A549 (cell line): Measurements from ENCODE around the gene XCL1.

Source experiments
- CBX8 ChIP-seq: fragments of 200-600 bp; sonication (generic); IDR thresholded peaks from 2 replicates; pipeline ENCODE4 v1.6.1; 2016
- CEBPB ChIP-seq, 2 experiments: fragments of >200 bp in 1 of 2; sonication (Bioruptor Twin) in 1 of 2; formaldehyde crosslinking in 1 of 2; IDR thresholded peaks; 2 replicates each; pipeline ENCODE4 v1.6.1; 2012 to 2016
- CTCF ChIP-seq: fragments of >200 bp; sonication (Bioruptor Twin); formaldehyde crosslinking; IDR thresholded peaks from 3 replicates; pipeline ENCODE4 v1.5.1; 2016
- EHMT2 ChIP-seq: fragments of 200-600 bp; sonication (generic); IDR thresholded peaks from 2 replicates; pipeline ENCODE4 v1.6.1; 2016; ENCODE audit warnings: antibody characterized with exemption, low read depth, mild to moderate bottlenecking, moderate library complexity
- POLR2A ChIP-seq: IDR thresholded peaks from 2 replicates; pipeline ENCODE4 v1.6.1; 2012; ENCODE audit warnings: mild to moderate bottlenecking, low read length
- RAD21 ChIP-seq, 2 experiments: fragments of >200 bp in 1 of 2; sonication (Bioruptor Twin) in 1 of 2; formaldehyde crosslinking in 1 of 2; IDR thresholded peaks in 1 of 2; conservative IDR thresholded peaks in 1 of 2; 2 replicates in 1 of 2; 3 replicates in 1 of 2; pipeline ENCODE4 v1.6.1; 2012 to 2018; ENCODE audit warnings: inconsistent platforms in 1 of 2
- RNF2 ChIP-seq: fragments of 200-600 bp; sonication (generic); IDR thresholded peaks from 2 replicates; pipeline ENCODE4 v1.6.1; 2016; ENCODE audit warnings: low read depth, mild to moderate bottlenecking, antibody characterized with exemption, moderate library complexity, borderline replicate concordance
- SMC3 ChIP-seq: fragments of >200 bp; sonication (Bioruptor Twin); formaldehyde crosslinking; IDR thresholded peaks from 3 replicates; pipeline ENCODE4 v1.6.1; 2018; ENCODE audit warnings: inconsistent platforms

- TF ChIP-seq CTCF, result no peak
- TF ChIP-seq RAD21 (conservative IDR thresholded peaks at IDR 0.05 in 1 of 2, IDR thresholded peaks at IDR 0.05 in 1 of 2), result no peak
- no peak for TF ChIP-seq EHMT2
- no peak for TF ChIP-seq SMC3
- TF ChIP-seq RNF2, result no peak
- TF ChIP-seq CBX8, result no peak
- no peak for TF ChIP-seq CEBPB (IDR thresholded peaks at IDR 0.05)
- TF ChIP-seq POLR2A, result no peak
These were observed 45.0 kb downstream of the XCL1 start for GRCh38 chr1:168621356-168621755.
